HEK293 (cell line): ENCODE measurements around the gene REEP6.

Source experiments
- CTCF ChIA-PET: fragments of 350-600 bp; formaldehyde crosslinking; extraction: SDS; loops from one replicate; lab custom pipeline; 2021; ENCODE audit warnings: antibody characterized with exemption; lab: Yijun Ruan, JAX
- POLR2A ChIA-PET: fragments of 300-600 bp; formaldehyde crosslinking; extraction: SDS; loops from one replicate; lab custom pipeline; 2020; ENCODE audit warnings: antibody characterized with exemption, inconsistent platforms; lab: Yijun Ruan, JAX
- H3K27ac ChIP-seq: fragments of 200-500 bp; sonication (Bioruptor generic); 2 replicates; pipeline ENCODE4 v1.5.1; 2014; ENCODE audit warnings: low read depth, low read length, control low read depth, inconsistent platforms; ENCODE audit errors: extremely low read depth
- H3K36me3 ChIP-seq, 2 experiments: fragments of 200-500 bp in 1 of 2; sonication (Bioruptor generic) in 1 of 2; 1 replicate in 1 of 2; 2 replicates in 1 of 2; pipeline ENCODE4 v1.5.1; 2014 to 2017; ENCODE audit warnings: inconsistent platforms in 2 of 2, low read length in 2 of 2; ENCODE audit not compliant: control insufficient read depth in 2 of 2, insufficient read depth in 1 of 2
- H3K4me1 ChIP-seq: fragments of 200-500 bp; sonication (Bioruptor generic); 2 replicates; pipeline ENCODE4 v1.5.1; 2014; ENCODE audit warnings: mild to moderate bottlenecking, low read length, inconsistent platforms; ENCODE audit not compliant: control insufficient read depth, insufficient read depth
- H3K4me3 ChIP-seq: 2 replicates; pipeline ENCODE4 v1.5.1; 2011; ENCODE audit warnings: low read depth, mild to moderate bottlenecking, control low read depth, low read length, moderate library complexity
- H3K9me3 ChIP-seq: fragments of 200-500 bp; sonication (Bioruptor generic); 2 replicates; pipeline ENCODE4 v1.5.1; 2014; ENCODE audit warnings: low read depth, low read length, inconsistent platforms; ENCODE audit not compliant: control insufficient read depth, insufficient read depth
- HIC1 ChIP-seq: fragments of 450-650 bp; formaldehyde crosslinking; IDR thresholded peaks from 2 replicates; pipeline ENCODE4 v1.5.1; 2016; ENCODE audit warnings: missing biosample characterization, missing genetic modification characterization
- IKZF3 ChIP-seq: fragments of 450-650 bp; IDR thresholded peaks from 2 replicates; pipeline ENCODE4 v1.5.0; 2018; ENCODE audit warnings: missing biosample characterization, mild to moderate bottlenecking, missing genetic modification characterization, moderate library complexity
- REST ChIP-seq: fragments of 450-650 bp; formaldehyde crosslinking; IDR thresholded peaks from 2 replicates; pipeline ENCODE4 v1.5.1; 2016; ENCODE audit warnings: missing biosample characterization, missing genetic modification characterization
- SP2 ChIP-seq: fragments of 450-650 bp; formaldehyde crosslinking; IDR thresholded peaks from 2 replicates; pipeline ENCODE4 v1.5.1; 2016; ENCODE audit warnings: missing biosample characterization, missing genetic modification characterization
- ZNF16 ChIP-seq: fragments of 450-650 bp; formaldehyde crosslinking; IDR thresholded peaks from 2 replicates; pipeline ENCODE4 v1.5.1; 2016; ENCODE audit warnings: low read depth, missing biosample characterization, missing genetic modification characterization
- ZNF184 ChIP-seq: fragments of 450-650 bp; IDR thresholded peaks from 2 replicates; pipeline ENCODE4 v1.5.1; 2018; ENCODE audit warnings: missing biosample characterization, mild to moderate bottlenecking, missing genetic modification characterization
- ZNF24 ChIP-seq: fragments of 450-650 bp; formaldehyde crosslinking; IDR thresholded peaks from 2 replicates; pipeline ENCODE4 v1.5.1; 2016; ENCODE audit warnings: missing biosample characterization, missing genetic modification characterization
- ZNF26 ChIP-seq: fragments of 450-650 bp; formaldehyde crosslinking; IDR thresholded peaks from 2 replicates; pipeline ENCODE4 v1.5.1; 2016; ENCODE audit warnings: missing biosample characterization, missing genetic modification characterization
- ZNF311 ChIP-seq: fragments of 450-650 bp; formaldehyde crosslinking; IDR thresholded peaks from 2 replicates; pipeline ENCODE4 v1.5.1; 2017; ENCODE audit warnings: missing biosample characterization, missing genetic modification characterization, borderline replicate concordance
- ZNF341 ChIP-seq: fragments of 450-650 bp; formaldehyde crosslinking; IDR thresholded peaks from 2 replicates; pipeline ENCODE4; 2016; ENCODE audit warnings: low read depth, missing biosample characterization, missing genetic modification characterization
- ZNF398 ChIP-seq: fragments of 450-650 bp; formaldehyde crosslinking; IDR thresholded peaks from 2 replicates; pipeline ENCODE4 v1.5.1; 2017; ENCODE audit warnings: missing biosample characterization, missing genetic modification characterization
- ZNF48 ChIP-seq: fragments of 450-650 bp; formaldehyde crosslinking; IDR thresholded peaks from 2 replicates; pipeline ENCODE4 v1.5.1; 2016; ENCODE audit warnings: missing biosample characterization, missing genetic modification characterization
- ZNF488 ChIP-seq: fragments of 450-650 bp; formaldehyde crosslinking; IDR thresholded peaks from 2 replicates; pipeline ENCODE4 v1.5.1; 2016; ENCODE audit warnings: missing biosample characterization, missing genetic modification characterization
- ZNF530 ChIP-seq: fragments of 450-650 bp; formaldehyde crosslinking; IDR thresholded peaks from 2 replicates; pipeline ENCODE4 v1.5.1; 2016; ENCODE audit warnings: low read depth, missing biosample characterization, missing genetic modification characterization
- ZNF548 ChIP-seq: fragments of 450-650 bp; formaldehyde crosslinking; IDR thresholded peaks from 2 replicates; pipeline ENCODE4 v1.5.1; 2016; ENCODE audit warnings: missing biosample characterization, missing genetic modification characterization
- ZNF623 ChIP-seq: fragments of 450-650 bp; formaldehyde crosslinking; IDR thresholded peaks from 2 replicates; pipeline ENCODE4 v1.5.1; 2016; ENCODE audit warnings: missing biosample characterization, missing genetic modification characterization
- ZNF664 ChIP-seq: fragments of 450-650 bp; formaldehyde crosslinking; IDR thresholded peaks from 2 replicates; pipeline ENCODE4 v1.5.1; 2016; ENCODE audit warnings: missing biosample characterization, missing genetic modification characterization
- ZNF777 ChIP-seq: fragments of 450-650 bp; formaldehyde crosslinking; IDR thresholded peaks from 2 replicates; pipeline ENCODE4 v1.5.1; 2017; ENCODE audit warnings: missing biosample characterization, missing genetic modification characterization, borderline replicate concordance

Gene REEP6

GRCh38 chr19:1457892-1458291, 33.1 kb upstream of the REEP6 start (continued):
- TF ChIP-seq REST (tag by site-specific recombination) (no peak), ZNF48 (tag by site-specific recombination) (no peak), ZNF530 (tag by site-specific recombination) (no peak), ZNF777 (no peak), ZNF398 (tag by site-specific recombination) (no peak)

- no peak overlapping the region for H3K4me3 ChIP-seq
- peaks cover 0 to 16% of the 10 kb centered on the region in 2 experiments; a peak in 1 of 3 replicates for H3K36me3 ChIP-seq
- no peaks in the 10 kb centered on the region for H3K4me1 ChIP-seq
- TF ChIP-seq ZNF184: no peak
- TF ChIP-seq ZNF664 (tag by site-specific recombination): 0 out of 2 replicates have a peak, but pooled peaks have one; percentile 61
- no peak for TF ChIP-seq ZNF623
- no peak for TF ChIP-seq IKZF3 (tag by site-specific recombination)
- no peak for TF ChIP-seq ZNF341 (tag by site-specific recombination)
- TF ChIP-seq ZNF26 (tag by site-specific recombination): no peak
- TF ChIP-seq SP2 (tag by site-specific recombination): no peak
- TF ChIP-seq ZNF16 (tag by site-specific recombination): no peak
- TF ChIP-seq ZNF24: no peak
- no peaks in the 10 kb centered on the region for H3K9me3 ChIP-seq
- POLR2A ChIA-PET: interaction anchor here (1.3 kb wide), 1 partner anchor 12 kb away, joined by 4 read pairs; no protein-coding TSS in a partner anchor
- CTCF ChIA-PET: no interaction called here
- H3K27ac ChIP-seq: no peak overlapping the region
Measured at GRCh38 chr19:1459479-1459878, 31.5 kb upstream of the REEP6 start.

- H3K4me1 ChIP-seq: no peaks in the 10 kb centered on the region
- no peak overlapping the region for H3K27ac ChIP-seq
- peaks cover 0 to 20% of the 10 kb centered on the region in 2 experiments; a peak in 1 of 3 replicates for H3K36me3 ChIP-seq
- CTCF ChIA-PET: interaction anchor here (0.6 kb wide), 1 partner anchor 212 kb away, joined by 4 read pairs; no protein-coding TSS in a partner anchor
- no peak overlapping the region for H3K4me3 ChIP-seq
- POLR2A ChIA-PET: no interaction called here
- TF ChIP-seq HIC1 (tag by site-specific recombination) (peak; percentile 93), ZNF311 (no peak), ZNF548 (tag by site-specific recombination) (no peak), ZNF488 (tag by site-specific recombination) (no peak)
- no peaks in the 10 kb centered on the region for H3K9me3 ChIP-seq
Measured at GRCh38 chr19:1460033-1460995, 30.7 kb upstream of the REEP6 start.
